Left ventricle myocardium inferior (tissue), 1 donor: Measurements from ENCODE around the gene MAP6. TPM values are rescaled to one million over a fixed set of nuclear protein-coding genes. Genes with fewer than 3 reads are reported as not detected.

Source experiments
- DNase-seq: peaks from one replicate; pipeline ENCODE4 v3.0.0-alpha.2; 2020
- H3K27ac ChIP-seq: fragments of 200-600 bp; replicated peaks from 2 replicates; pipeline ENCODE4 v1.8.0; 2021
- H3K27me3 ChIP-seq: fragments of 200-600 bp; 2 replicates; pipeline ENCODE4 v1.8.0; 2021; ENCODE audit warnings: low read depth
- H3K36me3 ChIP-seq: fragments of 200-600 bp; 2 replicates; pipeline ENCODE4 v1.8.0; 2021
- H3K4me1 ChIP-seq: fragments of 200-600 bp; 2 replicates; pipeline ENCODE4 v1.8.0; 2021
- H3K4me3 ChIP-seq: fragments of 200-600 bp; 2 replicates; pipeline ENCODE4 v1.8.0; 2021; ENCODE audit warnings: mild to moderate bottlenecking, moderate library complexity
- H3K9me3 ChIP-seq: fragments of 200-600 bp; replicated peaks from 2 replicates; pipeline ENCODE4 v1.8.0; 2021
- CTCF ChIP-seq: fragments of 200-600 bp; IDR thresholded peaks from 2 replicates; pipeline ENCODE4 v1.8.0; 2021; ENCODE audit warnings: antibody characterized with exemption, mild to moderate bottlenecking, borderline replicate concordance
- intact Hi-C: fragments of 100-400 bp; cut with micrococcal nuclease; formaldehyde crosslinking; loops from one replicate; pipeline ENCODE4 v1.11.0; 2022
- total RNA-seq: library from RNA; stranded (reverse); fragmentation: NEBNext Ultra II Directional; extraction: Animal tissue kit (Norgen Biotek cat#: 25700); gene quantifications from one replicate; pipeline ENCODE4 v1.2.1, GENCODE V29; 2021
- donor health status: DM: no; HTN: yes; CAD: no; lungs with severe emphysema.

Gene MAP6
- total RNA-seq, 1 donor from 2014 or later, result 5.7 TPM

- no peak for TF ChIP-seq CTCF
- Histone ChIP-seq H3K4me1 (peaks cover 6% of the 10 kb centered on the region), H3K27ac (no peak overlapping the region), H3K4me3 (no peak overlapping the region), H3K36me3 (no peaks in the 10 kb centered on the region), H3K9me3 (no peaks in the 10 kb centered on the region), H3K27me3 (no peaks in the 10 kb centered on the region)
- DNase-seq, result no peak
- intact Hi-C loops, result no loop called here
Measured at GRCh38 chr11:75543806-75544205, 125.0 kb downstream of the MAP6 start.

GRCh38 chr11:75542088-75542438 is 126.8 kb downstream of the MAP6 start:
- no peaks in the 10 kb centered on the region for H3K27me3 ChIP-seq
- no peak for TF ChIP-seq CTCF
- DNase-seq, result no peak
- no peaks in the 10 kb centered on the region for H3K4me1 ChIP-seq
- no peaks in the 10 kb centered on the region for H3K36me3 ChIP-seq
- H3K9me3 ChIP-seq, result no peaks in the 10 kb centered on the region
- H3K27ac ChIP-seq, result no peak overlapping the region
- no peak overlapping the region for H3K4me3 ChIP-seq
- intact Hi-C loops, result no loop called here

GRCh38 chr11:75541193-75542087 is 127.4 kb downstream of the MAP6 start:
- Histone ChIP-seq H3K36me3 (no peaks in the 10 kb centered on the region), H3K4me1 (no peaks in the 10 kb centered on the region), H3K4me3 (no peak overlapping the region), H3K27ac (no peak overlapping the region), H3K27me3 (no peaks in the 10 kb centered on the region), H3K9me3 (no peaks in the 10 kb centered on the region)
- TF ChIP-seq CTCF, result no peak
- intact Hi-C loops, result no loop called here
- DNase-seq, result no peak

- intact Hi-C loops, result no loop called here
- H3K36me3 ChIP-seq, result no peaks in the 10 kb centered on the region
- TF ChIP-seq CTCF, result no peak
Measured at GRCh38 chr11:75539459-75540334, 129.1 kb downstream of the MAP6 start.

GRCh38 chr11:75538150-75538942 is 130.5 kb downstream of the MAP6 start:
- intact Hi-C loops, result no loop called here
- no peak overlapping the region for H3K27ac ChIP-seq
- no peaks in the 10 kb centered on the region for H3K27me3 ChIP-seq
- no peak overlapping the region for H3K4me3 ChIP-seq
- no peak for TF ChIP-seq CTCF
- H3K9me3 ChIP-seq, result no peaks in the 10 kb centered on the region
- no peaks in the 10 kb centered on the region for H3K36me3 ChIP-seq
- peaks cover 16% of the 10 kb centered on the region for H3K4me1 ChIP-seq
- DNase-seq, result no peak

More at GRCh38 chr11:75539459-75540334, 129.1 kb downstream of the MAP6 start:
- no peak overlapping the region for H3K27ac ChIP-seq
- H3K4me3 ChIP-seq, result no peak overlapping the region
- no peaks in the 10 kb centered on the region for H3K9me3 ChIP-seq
- no peaks in the 10 kb centered on the region for H3K27me3 ChIP-seq
- no peak for DNase-seq
- peaks cover 6% of the 10 kb centered on the region for H3K4me1 ChIP-seq
